HCT116 (cell line): ENCODE results near the gene ZDHHC3. TPM values are rescaled to one million over a fixed set of nuclear protein-coding genes. Genes with fewer than 3 reads are reported as not detected.
A peak's percentile ranks its signal among the peaks of the same experiment; 100 is the strongest.

ENCODE experiments used
- ATAC-seq: fragments of 200-7000 bp; cut with Tn5 transposase; 2 replicates; pipeline ENCODE4 v1.9.1; 2020; ENCODE audit warnings: mild to moderate bottlenecking, moderate library complexity
- BruUV-seq: library from RNA; stranded (reverse); fragments of 400-500 nt; replicated peaks from 2 replicates; lab custom pipeline; 2021; lab: Mats Ljungman, UMichigan
- CTCF ChIA-PET: fragments of 300-600 bp; sonication (Branson Sonifier 250); formaldehyde crosslinking; loops from one replicate; lab custom pipeline; 2021; ENCODE audit warnings: antibody characterized with exemption; lab: Charles Lee
- POLR2A ChIA-PET: fragments of 300-600, 350-600 bp; sonication (Branson Sonifier 250); formaldehyde crosslinking; loops from one replicate; lab custom pipeline; 2021; ENCODE audit warnings: antibody characterized with exemption; lab: Charles Lee
- RAD21 ChIA-PET, 2 experiments: fragments of 300-600 bp; sonication (Branson Sonifier 250); formaldehyde crosslinking; loops; one replicate each; lab custom pipeline; 2023; ENCODE audit warnings: low total read pairs in 2 of 2; ENCODE audit not compliant: uncharacterized antibody in 2 of 2, unreplicated experiment in 2 of 2, low non-redundant PET in 1 of 2; lab: Charles Lee
- DNase-seq: peaks from one replicate; pipeline ENCODE4 v3.0.0-alpha.2; 2010; ENCODE audit warnings: low read depth, low spot score
- H2AFZ ChIP-seq: fragments of 200-600 bp; shearing (Covaris generic), sonication (generic); 2 replicates; pipeline ENCODE4 v1.6.1; 2017; ENCODE audit warnings: low read depth, mixed run types, mixed read lengths, antibody characterized with exemption, low read length; ENCODE audit not compliant: poor library complexity, severe bottlenecking
- H3K27ac ChIP-seq: 2 replicates; pipeline ENCODE4 v1.5.1; 2012; ENCODE audit warnings: low read depth, low read length
- H3K27me3 ChIP-seq: fragments of 200-600 bp; sonication (generic); 2 replicates; pipeline ENCODE4 v1.6.1; 2016; ENCODE audit warnings: mixed run types, low read length, mixed read lengths; ENCODE audit not compliant: insufficient read depth
- H3K36me3 ChIP-seq, 2 experiments: fragments of 200-500 bp in 1 of 2; fragments of 200-600 bp in 1 of 2; sonication (Bioruptor generic) in 1 of 2; sonication (generic) in 1 of 2; 2 replicates each; pipeline versions ENCODE4 v1.5.1 to v1.6.1; 2014 to 2016; ENCODE audit warnings: low read length in 2 of 2, inconsistent platforms in 1 of 2, mixed read lengths in 1 of 2, mixed run types in 1 of 2; ENCODE audit not compliant: insufficient read depth in 2 of 2, control insufficient read depth in 1 of 2
- H3K4me1 ChIP-seq, 2 experiments: fragments of 200-600 bp in 1 of 2; sonication (generic) in 1 of 2; 2 replicates each; pipeline versions ENCODE4 v1.5.1 to v1.6.1; 2012 to 2017; ENCODE audit warnings: low read length in 2 of 2, inconsistent platforms in 1 of 2, mild to moderate bottlenecking in 1 of 2, mixed read lengths in 1 of 2, mixed run types in 1 of 2, moderate library complexity in 1 of 2; ENCODE audit not compliant: insufficient read depth in 2 of 2, control insufficient read depth in 1 of 2
- H3K4me2 ChIP-seq: fragments of 200-600 bp; sonication (generic); 2 replicates; pipeline ENCODE4 v1.6.1; 2017; ENCODE audit warnings: mixed run types, low read length, mixed read lengths
- H3K4me3 ChIP-seq, 2 experiments: fragments of 200-600 bp in 1 of 2; sonication (generic) in 1 of 2; replicated peaks in 1 of 2; 2 replicates each; pipeline ENCODE4 v1.5.1; 2011 to 2016; ENCODE audit warnings: low read length in 2 of 2, control low read depth in 1 of 2, low read depth in 1 of 2, mild to moderate bottlenecking in 1 of 2, mixed read lengths in 1 of 2, mixed run types in 1 of 2
- H3K79me2 ChIP-seq: fragments of 200-600 bp; sonication (generic); 2 replicates; pipeline ENCODE4 v1.6.1; 2017; ENCODE audit warnings: mild to moderate bottlenecking, mixed run types, low read length, moderate library complexity, mixed read lengths; ENCODE audit not compliant: insufficient read depth
- H3K9ac ChIP-seq: fragments of 200-600 bp; sonication (generic); 2 replicates; pipeline ENCODE4 v1.6.1; 2016; ENCODE audit warnings: low read length, mixed read lengths
- H3K9me2 ChIP-seq: fragments of 200-600 bp; sonication (generic), shearing (Covaris generic); 2 replicates; pipeline ENCODE4 v1.6.1; 2017; ENCODE audit warnings: mixed run types, mild to moderate bottlenecking, moderate library complexity; ENCODE audit not compliant: insufficient read depth
- H3K9me3 ChIP-seq, 2 experiments: fragments of 200-500 bp in 1 of 2; fragments of 200-600 bp in 1 of 2; sonication (Bioruptor generic) in 1 of 2; sonication (generic) in 1 of 2; 2 replicates each; pipeline ENCODE4 v1.6.1; 2014 to 2017; ENCODE audit warnings: low read length in 2 of 2, mixed read lengths in 2 of 2, inconsistent platforms in 1 of 2, low read depth in 1 of 2, mild to moderate bottlenecking in 1 of 2, mixed run types in 1 of 2, moderate library complexity in 1 of 2; ENCODE audit not compliant: control insufficient read depth in 1 of 2, insufficient read depth in 1 of 2
- H4K20me1 ChIP-seq: fragments of 200-600 bp; sonication (generic), shearing (Covaris generic); 2 replicates; pipeline ENCODE4 v1.6.1; 2017; ENCODE audit warnings: mixed run types, mild to moderate bottlenecking, moderate library complexity; ENCODE audit not compliant: insufficient read depth
- CEBPB ChIP-seq: IDR thresholded peaks from 2 replicates; pipeline ENCODE4 v1.6.1; 2012; ENCODE audit warnings: low read depth
- FOSL1 ChIP-seq: IDR thresholded peaks from 2 replicates; pipeline ENCODE4 v1.6.1; 2012; ENCODE audit warnings: low read depth
- JUND ChIP-seq: IDR thresholded peaks from 2 replicates; pipeline ENCODE4 v1.6.1; 2012
- POLR2AphosphoS5 ChIP-seq: IDR thresholded peaks from 2 replicates; pipeline ENCODE4 v1.6.1; 2011; ENCODE audit warnings: mild to moderate bottlenecking, low read depth, low read length, moderate library complexity
- SP1 ChIP-seq: IDR thresholded peaks from 2 replicates; pipeline ENCODE4 v1.6.1; 2012; ENCODE audit warnings: low read depth
- SRF ChIP-seq: IDR thresholded peaks from 2 replicates; pipeline ENCODE4 v1.6.1; 2012; ENCODE audit warnings: low read depth
- YY1 ChIP-seq: IDR thresholded peaks from 2 replicates; pipeline ENCODE4 v1.6.1; 2011; ENCODE audit warnings: low read length, low read depth, moderate library complexity, mild to moderate bottlenecking; ENCODE audit not compliant: insufficient replicate concordance; ENCODE audit errors: extremely low read depth
- intact Hi-C: fragments of 100-400 bp; cut with micrococcal nuclease; formaldehyde crosslinking; loops from 2 replicates; pipeline ENCODE4 v1.10.0; 2022
- total RNA-seq: library from RNA; stranded (reverse); gene quantifications from one replicate; pipeline ENCODE4 v1.2.1, GENCODE V29; 2021; ENCODE audit not compliant: unreplicated experiment
- TF ChIP-seq, protein P1 (sequence below): IDR thresholded peaks from 2 replicates; pipeline ENCODE4 v1.6.1; 2011; ENCODE audit warnings: mild to moderate bottlenecking, low read length, moderate library complexity; ENCODE audit not compliant: insufficient replicate concordance; ENCODE audit errors: extremely low read depth

Gene ZDHHC3
- total RNA-seq, 1 experiment from 2014 or later = 61.1 TPM

DNA sequence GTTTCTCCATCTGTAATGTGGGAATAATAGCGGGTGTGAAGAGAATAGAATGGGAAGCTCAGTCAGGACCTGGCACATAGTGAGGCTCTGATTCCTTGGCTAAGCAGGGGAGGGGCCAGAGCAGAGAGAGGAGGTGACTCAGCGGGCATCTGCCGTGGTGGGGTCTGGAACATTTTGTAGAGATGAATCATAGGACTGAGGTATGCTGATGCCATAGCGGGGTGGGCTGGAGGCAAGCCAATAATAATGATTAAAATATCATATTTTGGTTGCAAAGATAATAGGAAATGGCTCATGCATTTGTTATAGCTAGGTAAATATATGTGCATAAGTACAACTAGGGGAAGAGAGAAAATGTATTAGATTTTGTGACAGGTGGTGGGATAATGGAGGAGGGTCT is 90.4 kb downstream of the ZDHHC3 start:
- peak; percentile 37; the same call in 1 of the 2 replicates for TF ChIP-seq CEBPB
- TF ChIP-seq SRF = peak; percentile 52; the same call in 1 of the 2 replicates
- TF ChIP-seq YY1 = no peak
- TF ChIP-seq, protein P1, sequence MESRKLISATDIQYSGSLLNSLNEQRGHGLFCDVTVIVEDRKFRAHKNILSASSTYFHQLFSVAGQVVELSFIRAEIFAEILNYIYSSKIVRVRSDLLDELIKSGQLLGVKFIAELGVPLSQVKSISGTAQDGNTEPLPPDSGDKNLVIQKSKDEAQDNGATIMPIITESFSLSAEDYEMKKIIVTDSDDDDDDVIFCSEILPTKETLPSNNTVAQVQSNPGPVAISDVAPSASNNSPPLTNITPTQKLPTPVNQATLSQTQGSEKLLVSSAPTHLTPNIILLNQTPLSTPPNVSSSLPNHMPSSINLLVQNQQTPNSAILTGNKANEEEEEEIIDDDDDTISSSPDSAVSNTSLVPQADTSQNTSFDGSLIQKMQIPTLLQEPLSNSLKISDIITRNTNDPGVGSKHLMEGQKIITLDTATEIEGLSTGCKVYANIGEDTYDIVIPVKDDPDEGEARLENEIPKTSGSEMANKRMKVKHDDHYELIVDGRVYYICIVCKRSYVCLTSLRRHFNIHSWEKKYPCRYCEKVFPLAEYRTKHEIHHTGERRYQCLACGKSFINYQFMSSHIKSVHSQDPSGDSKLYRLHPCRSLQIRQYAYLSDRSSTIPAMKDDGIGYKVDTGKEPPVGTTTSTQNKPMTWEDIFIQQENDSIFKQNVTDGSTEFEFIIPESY = no peak
- peak; percentile 90 for TF ChIP-seq FOSL1
- peak; percentile 92 for TF ChIP-seq JUND
- peak; percentile 49; the same call in 1 of the 2 replicates for TF ChIP-seq POLR2AphosphoS5
- TF ChIP-seq SP1 = peak; percentile 66
- Histone ChIP-seq H3K36me3 (no peaks in the 10 kb centered on the region), H3K4me3 (peak overlapping the region; percentile 8 to 44; a peak in 3 of 4 replicates), H4K20me1 (no peaks in the 10 kb centered on the region), H3K9me3 (no peaks in the 10 kb centered on the region), H2AFZ (peak overlapping the region; percentile 12), H3K4me2 (peak overlapping the region; percentile 83), H3K27me3 (no peaks in the 10 kb centered on the region), H3K9me2 (no peaks in the 10 kb centered on the region), H3K27ac (peak overlapping the region; percentile 41; the same call in 1 of the 2 replicates), H3K79me2 (no peaks in the 10 kb centered on the region), H3K4me1 (peaks cover 40 to 46% of the 10 kb centered on the region in 2 experiments), H3K9ac (peak overlapping the region; percentile 59)
- peak; percentile 82 for ATAC-seq
- ChIA-PET POLR2A (interaction anchor here (0.6 kb wide), 1 partner anchor 152 kb away, joined by 4 read pairs; no protein-coding TSS in a partner anchor), RAD21 (no interaction called here), CTCF (no interaction called here)
- DNase-seq = peak; percentile 74
- intact Hi-C loops = no loop called here
- no TSS peak for BruUV-seq
